A673 (cell line): ENCODE measurements around the gene ADK. TPM values are rescaled to one million over a fixed set of nuclear protein-coding genes. Genes with fewer than 3 reads are reported as not detected.

Experiments
- BruUV-seq: library from RNA; stranded (reverse); fragments of 400-500 nt; replicated peaks from 2 replicates; lab custom pipeline; 2021; lab: Mats Ljungman, UMichigan
- CTCF ChIA-PET: fragments of 300-600 bp; sonication (Branson Sonifier 250); formaldehyde crosslinking; loops from one replicate; lab custom pipeline; 2022; ENCODE audit warnings: antibody characterized with exemption; lab: Charles Lee
- POLR2A ChIA-PET: fragments of 300-600 bp; sonication (Branson Sonifier 250); formaldehyde crosslinking; loops from one replicate; lab custom pipeline; 2022; ENCODE audit warnings: antibody characterized with exemption; ENCODE audit not compliant: low non-redundant PET; lab: Charles Lee
- DNase-seq: peaks from one replicate; pipeline ENCODE4 v3.0.0-alpha.2; 2015; ENCODE audit warnings: low spot score
- H3K27ac ChIP-seq: fragments of 200-600 bp; sonication (generic); 2 replicates; pipeline ENCODE4 v1.5.1; 2016; ENCODE audit warnings: mixed run types, low read depth, mild to moderate bottlenecking, mixed read lengths, antibody characterized with exemption, low read length; ENCODE audit not compliant: poor library complexity, severe bottlenecking
- H3K27me3 ChIP-seq: fragments of 200-600 bp; sonication (generic); replicated peaks from 2 replicates; pipeline ENCODE4 v1.6.1; 2017; ENCODE audit warnings: mixed run types, low read depth, mild to moderate bottlenecking, mixed read lengths, antibody characterized with exemption, low read length; ENCODE audit not compliant: insufficient read depth, poor library complexity
- H3K36me3 ChIP-seq: fragments of 200-600 bp; sonication (generic); 2 replicates; pipeline ENCODE4 v1.6.1; 2016; ENCODE audit warnings: mixed run types, mild to moderate bottlenecking, mixed read lengths, antibody characterized with exemption, low read length; ENCODE audit not compliant: insufficient read depth, poor library complexity, severe bottlenecking
- H3K4me1 ChIP-seq: fragments of 200-600 bp; sonication (generic); 2 replicates; pipeline ENCODE4 v1.6.1; 2017; ENCODE audit warnings: mixed run types, mild to moderate bottlenecking, mixed read lengths, antibody characterized with exemption, low read length; ENCODE audit not compliant: insufficient read depth, poor library complexity, severe bottlenecking
- H3K4me3 ChIP-seq: fragments of 200-600 bp; sonication (generic); 2 replicates; pipeline ENCODE4 v1.5.1; 2016; ENCODE audit warnings: low read depth, mixed run types, mild to moderate bottlenecking, mixed read lengths, low read length; ENCODE audit not compliant: poor library complexity, severe bottlenecking
- H3K9me3 ChIP-seq: fragments of 200-600 bp; sonication (generic); 2 replicates; pipeline ENCODE4 v1.6.1; 2016; ENCODE audit warnings: mixed run types, low read depth, mild to moderate bottlenecking, mixed read lengths, antibody characterized with exemption, low read length; ENCODE audit not compliant: poor library complexity, severe bottlenecking
- EZH2 ChIP-seq: fragments of 200-600 bp; sonication (generic); IDR thresholded peaks from 2 replicates; pipeline ENCODE4 v1.6.1; 2017; ENCODE audit warnings: borderline replicate concordance, low read depth, mild to moderate bottlenecking, mixed read lengths, antibody characterized with exemption, low read length; ENCODE audit not compliant: poor library complexity, severe bottlenecking
- intact Hi-C: fragments of 100-400 bp; cut with micrococcal nuclease; formaldehyde crosslinking; loops from one replicate; pipeline ENCODE4 v1.10.0; 2022; ENCODE audit not compliant: unreplicated experiment
- total RNA-seq: library from RNA; stranded (reverse); gene quantifications from 2 replicates; pipeline ENCODE4 v1.2.3, GENCODE V29; 2021
- TF ChIP-seq, protein P1 (sequence below): fragments of 300-800, 200-600 bp; sonication (generic); conservative IDR thresholded peaks from 2 replicates; pipeline ENCODE4 v1.5.1; 2017; ENCODE audit warnings: low read depth, mild to moderate bottlenecking, antibody characterized with exemption, low read length, moderate library complexity, mixed read lengths

Gene ADK
- total RNA-seq, 1 experiment from 2014 or later: 49.0 TPM

DNA sequence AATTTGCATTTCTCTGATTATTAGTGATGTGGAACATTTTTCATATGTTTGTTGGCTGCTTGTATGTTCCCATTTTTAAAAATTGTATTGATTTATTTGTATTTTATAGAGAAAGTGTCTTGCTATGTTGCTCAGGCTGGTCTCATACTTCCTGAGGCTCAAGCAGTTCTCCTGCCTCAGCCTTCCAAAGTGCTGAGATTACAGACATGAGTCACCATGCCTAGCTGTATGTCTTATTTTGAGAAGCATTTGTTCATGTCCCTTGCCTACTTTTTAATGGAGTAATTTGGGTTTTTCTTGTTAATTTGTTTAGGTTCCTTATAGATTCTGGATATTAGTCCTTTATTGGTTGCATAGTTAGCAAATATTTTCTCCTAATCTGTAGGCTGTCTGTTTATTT is 461.2 kb downstream of the ADK start:
- DNase-seq: no peak
- TF ChIP-seq, protein P1, sequence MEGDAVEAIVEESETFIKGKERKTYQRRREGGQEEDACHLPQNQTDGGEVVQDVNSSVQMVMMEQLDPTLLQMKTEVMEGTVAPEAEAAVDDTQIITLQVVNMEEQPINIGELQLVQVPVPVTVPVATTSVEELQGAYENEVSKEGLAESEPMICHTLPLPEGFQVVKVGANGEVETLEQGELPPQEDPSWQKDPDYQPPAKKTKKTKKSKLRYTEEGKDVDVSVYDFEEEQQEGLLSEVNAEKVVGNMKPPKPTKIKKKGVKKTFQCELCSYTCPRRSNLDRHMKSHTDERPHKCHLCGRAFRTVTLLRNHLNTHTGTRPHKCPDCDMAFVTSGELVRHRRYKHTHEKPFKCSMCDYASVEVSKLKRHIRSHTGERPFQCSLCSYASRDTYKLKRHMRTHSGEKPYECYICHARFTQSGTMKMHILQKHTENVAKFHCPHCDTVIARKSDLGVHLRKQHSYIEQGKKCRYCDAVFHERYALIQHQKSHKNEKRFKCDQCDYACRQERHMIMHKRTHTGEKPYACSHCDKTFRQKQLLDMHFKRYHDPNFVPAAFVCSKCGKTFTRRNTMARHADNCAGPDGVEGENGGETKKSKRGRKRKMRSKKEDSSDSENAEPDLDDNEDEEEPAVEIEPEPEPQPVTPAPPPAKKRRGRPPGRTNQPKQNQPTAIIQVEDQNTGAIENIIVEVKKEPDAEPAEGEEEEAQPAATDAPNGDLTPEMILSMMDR: no peak
- H3K9me3 ChIP-seq: no peaks in the 10 kb centered on the region
- ChIA-PET CTCF (no interaction called here), POLR2A (no interaction called here)
- H3K27me3 ChIP-seq: no peaks in the 10 kb centered on the region
- intact Hi-C loops: no loop called here
- no TSS peak for BruUV-seq
- H3K4me3 ChIP-seq: no peak overlapping the region
- no peak overlapping the region for H3K27ac ChIP-seq
- H3K4me1 ChIP-seq: no peaks in the 10 kb centered on the region
- no peaks in the 10 kb centered on the region for H3K36me3 ChIP-seq

DNA sequence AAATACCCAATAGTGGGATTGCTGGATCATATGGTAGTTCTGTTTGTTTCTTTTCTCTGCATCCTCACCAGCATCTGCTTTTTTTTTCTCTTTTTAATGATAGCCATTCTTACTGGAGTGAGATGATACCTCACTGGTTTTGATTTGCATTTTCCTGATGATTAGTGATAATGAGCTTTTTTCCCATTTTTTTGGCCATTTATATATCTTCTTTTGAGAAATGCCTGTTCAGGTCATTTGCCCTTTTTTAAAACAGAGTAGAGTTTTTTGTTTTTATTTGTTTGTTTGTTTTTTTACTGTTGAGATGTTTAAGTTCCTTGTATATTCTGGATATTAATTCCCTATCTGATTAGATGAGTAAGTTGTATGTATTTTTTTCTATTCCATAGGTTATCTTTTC is 469.6 kb downstream of the ADK start:
- no peak for TF ChIP-seq EZH2
- TF ChIP-seq, protein P1: no peak
- no peaks in the 10 kb centered on the region for H3K27me3 ChIP-seq
- no peak for DNase-seq
- H3K9me3 ChIP-seq: peaks cover 16% of the 10 kb centered on the region
- POLR2A ChIA-PET: no interaction called here
- CTCF ChIA-PET: no interaction called here
- no peaks in the 10 kb centered on the region for H3K36me3 ChIP-seq
- H3K27ac ChIP-seq: no peak overlapping the region
- H3K4me1 ChIP-seq: no peaks in the 10 kb centered on the region
- intact Hi-C loops: no loop called here
- no TSS peak for BruUV-seq
- no peak overlapping the region for H3K4me3 ChIP-seq

DNA sequence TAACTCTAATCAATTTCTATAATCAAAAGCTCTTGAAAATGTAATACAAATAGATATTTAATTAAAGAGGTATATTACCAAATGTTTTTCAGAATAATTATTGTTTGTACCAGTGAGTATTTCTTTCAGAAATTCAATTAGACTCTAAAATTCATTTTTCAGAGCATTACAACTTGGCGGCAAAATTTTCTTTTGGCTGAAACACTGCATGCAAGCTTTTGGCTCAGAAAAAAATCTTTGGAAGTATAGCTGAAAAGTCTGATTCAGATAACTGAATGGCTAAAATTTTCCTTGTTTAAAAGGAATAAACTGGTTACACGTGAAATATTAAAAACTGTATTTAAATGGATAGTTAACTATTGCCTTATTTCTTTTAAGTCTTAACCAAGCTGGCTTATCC is 472.8 kb downstream of the ADK start:
- ChIA-PET CTCF (no interaction called here), POLR2A (no interaction called here)
- Histone ChIP-seq H3K36me3 (no peaks in the 10 kb centered on the region), H3K4me3 (no peak overlapping the region), H3K4me1 (no peaks in the 10 kb centered on the region), H3K27me3 (no peaks in the 10 kb centered on the region), H3K27ac (no peak overlapping the region), H3K9me3 (peaks cover 16% of the 10 kb centered on the region)
- intact Hi-C loops: no loop called here
- TF ChIP-seq, protein P1: no peak
- TF ChIP-seq EZH2: no peak
- no TSS peak for BruUV-seq
- DNase-seq: no peak
